ENCODE results near the gene ZIC4. TPM values are rescaled to one million over a fixed set of nuclear protein-coding genes. Genes with fewer than 3 reads are reported as not detected.

ZIC4 gene
- 4.5 and 6.1 TPM in 2 replicates for total RNA-seq
- long read RNA-seq, partial matches to known transcripts, result 0 of 9 reads
- long read RNA-seq, other reads (novel, unspliced or antisense), result 8 of 9 reads

GRCh38 chr3:147406028-147406931 is at the start of gene ZIC4:
Gene ZIC4, minus strand, starts transcription at chr3:147406543. Its CDS starts 3,746 bp downstream, at chr3:147402797.
- DNase-seq (ENCODE audit: low read depth, low spot score), result peak; percentile 1
- Mint-ChIP-seq H3K9me3 (no peaks in the 10 kb centered on the region), H3K27ac (ENCODE audit: unreplicated experiment) (no peak within 1 kb of the TSS), H3K27me3 (ENCODE audit: low read depth) (peaks cover 98% of the 10 kb centered on the region), H3K36me3 (ENCODE audit: low read depth) (peaks cover 13% of the 10 kb centered on the region), H3K4me1 (peaks cover 53% of the 10 kb centered on the region), H3K4me3 (peak within 1 kb of the TSS; percentile 94)
- no peak for TF ChIP-seq CTCF (conservative IDR thresholded peaks at IDR 0.05)

DNA sequence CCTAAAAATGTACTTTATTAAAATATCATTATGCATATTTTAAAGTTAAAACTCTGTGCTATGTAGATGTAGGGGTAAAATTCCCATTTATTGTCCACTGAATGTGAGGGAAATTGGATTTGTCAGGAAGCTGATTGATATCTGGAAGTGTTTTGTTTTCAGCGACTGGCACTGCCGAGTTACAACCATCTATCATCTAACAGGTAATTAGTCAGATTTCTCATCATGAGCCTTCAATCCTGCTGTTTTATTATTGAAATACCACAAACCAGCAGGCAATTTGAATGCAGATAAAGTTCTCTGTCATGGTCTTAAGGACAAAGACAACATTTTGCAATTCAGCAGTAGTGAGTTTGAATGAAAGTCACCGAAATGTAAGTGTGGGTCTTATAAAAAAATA is 43.3 kb upstream of the ZIC4 start:
- H3K4me1 Mint-ChIP-seq, result no peaks in the 10 kb centered on the region
- no peaks in the 10 kb centered on the region for H3K36me3 Mint-ChIP-seq (ENCODE audit: low read depth)
- no peak overlapping the region for H3K4me3 Mint-ChIP-seq
- no peak for DNase-seq (ENCODE audit: low read depth, low spot score)
- H3K9me3 Mint-ChIP-seq, result no peaks in the 10 kb centered on the region
- no peak overlapping the region for H3K27ac Mint-ChIP-seq (ENCODE audit: unreplicated experiment)
- H3K27me3 Mint-ChIP-seq (ENCODE audit: low read depth), result peaks cover 5% of the 10 kb centered on the region
- no peak for TF ChIP-seq CTCF (conservative IDR thresholded peaks at IDR 0.05)

DNA sequence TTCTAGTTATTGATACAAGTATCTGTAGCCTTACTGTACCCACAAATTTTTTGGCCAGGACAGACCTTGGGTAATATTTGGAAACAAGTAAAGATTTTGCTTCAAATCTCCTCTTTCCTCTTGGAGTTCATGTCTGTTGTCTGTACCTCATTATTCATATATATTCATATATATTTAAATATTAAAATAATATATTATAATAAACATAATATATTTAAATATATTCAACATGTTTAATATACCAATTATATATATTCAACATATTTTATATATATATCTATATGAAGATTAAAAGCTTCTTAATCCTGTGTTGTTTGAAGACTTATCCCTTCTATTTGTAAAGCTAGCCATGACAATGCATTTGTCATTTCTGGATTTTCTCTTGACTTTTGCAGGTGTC is 40.9 kb upstream of the ZIC4 start:
- Mint-ChIP-seq H3K4me3 (no peak overlapping the region), H3K36me3 (ENCODE audit: low read depth) (no peaks in the 10 kb centered on the region), H3K27ac (ENCODE audit: unreplicated experiment) (no peak overlapping the region), H3K27me3 (ENCODE audit: low read depth) (peaks cover 6% of the 10 kb centered on the region), H3K9me3 (no peaks in the 10 kb centered on the region), H3K4me1 (no peaks in the 10 kb centered on the region)
- no peak for DNase-seq (ENCODE audit: low read depth, low spot score)
- no peak for TF ChIP-seq CTCF (conservative IDR thresholded peaks at IDR 0.05)

DNA sequence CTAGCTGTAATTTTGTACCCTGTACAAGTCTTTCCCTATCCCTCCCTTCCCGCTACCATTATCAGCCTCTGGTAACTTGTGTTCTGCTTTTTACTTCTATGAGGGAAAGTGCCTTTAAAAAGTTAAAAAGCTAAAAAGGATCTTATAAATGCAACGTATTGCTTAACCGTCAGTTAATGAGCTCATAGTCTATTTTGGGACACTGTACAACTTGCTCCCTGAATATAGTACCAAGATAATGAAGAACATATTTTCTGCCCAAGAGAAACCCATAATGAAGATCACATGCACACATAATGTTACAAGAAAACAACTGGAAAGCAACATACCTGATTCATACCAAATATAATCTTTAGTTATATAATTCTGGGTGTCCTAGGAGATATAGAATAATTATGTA is 25.4 kb upstream of the ZIC4 start:
- H3K4me3 Mint-ChIP-seq, result no peak overlapping the region
- H3K4me1 Mint-ChIP-seq, result no peaks in the 10 kb centered on the region
- no peak for TF ChIP-seq CTCF (conservative IDR thresholded peaks at IDR 0.05)
- H3K27ac Mint-ChIP-seq (ENCODE audit: unreplicated experiment), result no peak overlapping the region
- no peaks in the 10 kb centered on the region for H3K9me3 Mint-ChIP-seq
- DNase-seq (ENCODE audit: low read depth, low spot score), result no peak
- peaks cover 56% of the 10 kb centered on the region for H3K27me3 Mint-ChIP-seq (ENCODE audit: low read depth)
- H3K36me3 Mint-ChIP-seq (ENCODE audit: low read depth), result no peaks in the 10 kb centered on the region

GRCh38 chr3:147428754-147429153 is 22.4 kb upstream of the ZIC4 start:
- Mint-ChIP-seq H3K4me3 (no peak overlapping the region), H3K9me3 (no peaks in the 10 kb centered on the region), H3K27ac (ENCODE audit: unreplicated experiment) (no peak overlapping the region), H3K27me3 (ENCODE audit: low read depth) (peaks cover 84% of the 10 kb centered on the region), H3K36me3 (ENCODE audit: low read depth) (no peaks in the 10 kb centered on the region), H3K4me1 (peaks cover under 1% of the 10 kb centered on the region)
- no peak for TF ChIP-seq CTCF (conservative IDR thresholded peaks at IDR 0.05)
- no peak for DNase-seq (ENCODE audit: low read depth, low spot score)

Measured in neural crest cell (in vitro differentiated cells).